SU-DHL-6 (cell line): ENCODE data around the gene MAML3.

Experiments
- H2AFZ ChIP-seq: fragments of 200-600 bp; sonication (generic); 2 replicates; pipeline ENCODE4 v1.6.1; 2014; ENCODE audit warnings: low read depth, mild to moderate bottlenecking, moderate library complexity, mixed read lengths, antibody characterized with exemption, low read length; ENCODE audit not compliant: severe bottlenecking
- H3F3A ChIP-seq: fragments of 200-600 bp; shearing (Covaris generic); 2 replicates; pipeline ENCODE4 v1.6.0; 2016; ENCODE audit warnings: antibody characterized with exemption, mild to moderate bottlenecking; ENCODE audit not compliant: insufficient read depth
- H3K27ac ChIP-seq: fragments of 200-600 bp; sonication (generic); 2 replicates; pipeline ENCODE4 v1.5.1; 2016; ENCODE audit warnings: low read depth, mild to moderate bottlenecking, low read length, moderate library complexity, mixed read lengths
- H3K27me3 ChIP-seq: fragments of 200-600 bp; sonication (generic), shearing (Covaris generic); 2 replicates; pipeline ENCODE4 v1.6.0; 2014; ENCODE audit warnings: mild to moderate bottlenecking, low read length
- H3K36me3 ChIP-seq: fragments of 200-600 bp; sonication (generic); 2 replicates; pipeline ENCODE4 v1.6.1; 2014; ENCODE audit warnings: mild to moderate bottlenecking, low read length, mixed read lengths
- H3K4me2 ChIP-seq: fragments of 300-600, 200-600 bp; shearing (Covaris generic), sonication (generic); 2 replicates; pipeline ENCODE4 v1.6.0; 2014; ENCODE audit warnings: low read length, low read depth, mild to moderate bottlenecking; ENCODE audit not compliant: poor library complexity, severe bottlenecking
- H3K4me3 ChIP-seq: fragments of 200-600 bp; sonication (generic); 2 replicates; pipeline ENCODE4 v1.5.1; 2014; ENCODE audit warnings: antibody characterized with exemption, low read length, mild to moderate bottlenecking, mixed read lengths; ENCODE audit not compliant: insufficient read depth, poor library complexity, severe bottlenecking
- H3K79me2 ChIP-seq: fragments of 200-600 bp; sonication (generic); 2 replicates; pipeline ENCODE4 v1.6.1; 2014; ENCODE audit warnings: mild to moderate bottlenecking, low read length, moderate library complexity; ENCODE audit not compliant: insufficient read depth
- H3K9ac ChIP-seq: fragments of 200-600 bp; sonication (generic); 2 replicates; pipeline ENCODE4 v1.7.0; 2014; ENCODE audit warnings: mild to moderate bottlenecking, low read length
- H3K9me2 ChIP-seq: fragments of 200-600 bp; sonication (generic); replicated peaks from 2 replicates; pipeline ENCODE4 v1.6.1; 2014; ENCODE audit warnings: low read length; ENCODE audit not compliant: insufficient read depth
- H3K9me3 ChIP-seq: fragments of 200-600 bp; sonication (generic); 2 replicates; pipeline ENCODE4 v1.6.1; 2014; ENCODE audit warnings: low read length, mixed read lengths; ENCODE audit not compliant: insufficient read depth
- H4K20me1 ChIP-seq: fragments of 200-600 bp; sonication (generic); 2 replicates; pipeline ENCODE4 v1.6.1; 2014; ENCODE audit warnings: low read depth, mild to moderate bottlenecking, antibody characterized with exemption, low read length, moderate library complexity, mixed read lengths
- CTCF ChIP-seq: fragments of 200-600 bp; sonication (generic); IDR thresholded peaks from one replicate; pipeline ENCODE4 v1.5.1; 2017; ENCODE audit warnings: antibody characterized with exemption, mild to moderate bottlenecking, low read length, moderate library complexity; ENCODE audit not compliant: insufficient read depth, poor library complexity, severe bottlenecking
- EZH2phosphoT487 ChIP-seq: fragments of 200-600 bp; sonication (generic), shearing (Covaris generic); conservative IDR thresholded peaks from 2 replicates; pipeline ENCODE4 v1.6.1; 2018; ENCODE audit warnings: mild to moderate bottlenecking, antibody characterized with exemption, low read length, moderate library complexity, mixed read lengths

The MAML3 gene

GRCh38 chr4:140082391-140082755 is 71.6 kb downstream of the MAML3 start:
- H3K27me3 ChIP-seq, result no peaks in the 10 kb centered on the region
- no peaks in the 10 kb centered on the region for H3K9me3 ChIP-seq
- H3K27ac ChIP-seq, result no peak overlapping the region
- H3K4me3 ChIP-seq, result no peak overlapping the region
- H2AFZ ChIP-seq, result no peak overlapping the region
- no peaks in the 10 kb centered on the region for H3K9me2 ChIP-seq
- H3F3A ChIP-seq, result no peaks in the 10 kb centered on the region
- no peaks in the 10 kb centered on the region for H3K36me3 ChIP-seq
- no peaks in the 10 kb centered on the region for H4K20me1 ChIP-seq
- H3K4me2 ChIP-seq, result no peak overlapping the region
- no peaks in the 10 kb centered on the region for H3K79me2 ChIP-seq
- H3K9ac ChIP-seq, result no peak overlapping the region
- TF ChIP-seq CTCF (no peak), EZH2phosphoT487 (no peak)

- H3K36me3 ChIP-seq, result no peaks in the 10 kb centered on the region
- no peak overlapping the region for H3K4me2 ChIP-seq
These were observed 72.2 kb downstream of the MAML3 start for GRCh38 chr4:140081641-140082390.

GRCh38 chr4:140080883-140081282 is 73.1 kb downstream of the MAML3 start:
- H3K36me3 ChIP-seq, result no peaks in the 10 kb centered on the region
- H3K4me3 ChIP-seq, result no peak overlapping the region
- TF ChIP-seq CTCF (no peak), EZH2phosphoT487 (no peak)
- H3K4me2 ChIP-seq, result no peak overlapping the region
- H3K9me3 ChIP-seq, result no peaks in the 10 kb centered on the region
- H3F3A ChIP-seq, result no peaks in the 10 kb centered on the region
- no peak overlapping the region for H3K9ac ChIP-seq
- H4K20me1 ChIP-seq, result no peaks in the 10 kb centered on the region
- no peaks in the 10 kb centered on the region for H3K9me2 ChIP-seq
- no peaks in the 10 kb centered on the region for H3K79me2 ChIP-seq
- H3K27me3 ChIP-seq, result no peaks in the 10 kb centered on the region
- H3K27ac ChIP-seq, result no peak overlapping the region
- no peak overlapping the region for H2AFZ ChIP-seq

More at GRCh38 chr4:140081641-140082390, 72.2 kb downstream of the MAML3 start:
- no peaks in the 10 kb centered on the region for H3K9me3 ChIP-seq
- no peaks in the 10 kb centered on the region for H3F3A ChIP-seq
- no peaks in the 10 kb centered on the region for H3K9me2 ChIP-seq
- no peaks in the 10 kb centered on the region for H4K20me1 ChIP-seq
- H3K27ac ChIP-seq, result no peak overlapping the region
- no peak overlapping the region for H3K9ac ChIP-seq
- H2AFZ ChIP-seq, result no peak overlapping the region
- H3K79me2 ChIP-seq, result no peaks in the 10 kb centered on the region
- H3K27me3 ChIP-seq, result no peaks in the 10 kb centered on the region
- H3K4me3 ChIP-seq, result no peak overlapping the region
- TF ChIP-seq EZH2phosphoT487 (no peak), CTCF (no peak)
